Dedifferentiated amniotic fluid mesenchymal stem cell (primary cell): Measurements from ENCODE around the gene DLG2.
"Not testable (repeated sequence)": the region's sequence is repeated elsewhere in the genome, so short reads cannot be mapped to it uniquely, and the experiment has no call there.

Source experiments
- DNase-seq: peaks from one replicate; pipeline ENCODE4 v3.0.0-alpha.2; 2016; ENCODE audit errors: extremely low spot score

The DLG2 gene

DNA sequence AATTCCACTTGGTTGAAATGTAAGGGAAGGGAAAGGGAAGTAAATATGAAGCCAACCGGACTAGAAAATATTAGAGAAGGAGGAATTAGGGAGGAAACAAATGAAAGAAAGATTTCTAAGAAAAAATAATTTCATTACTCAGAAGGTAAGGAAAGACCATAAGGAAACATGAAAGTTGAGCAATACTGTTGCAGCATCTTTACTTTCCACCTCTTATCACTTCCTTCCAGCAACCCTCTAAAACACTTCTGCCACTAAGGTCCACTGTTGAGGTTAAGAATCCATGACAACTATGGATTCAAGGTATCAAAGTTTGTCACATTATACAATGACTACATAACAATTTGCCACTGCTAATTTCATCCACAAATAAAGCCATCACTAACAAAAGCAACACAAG lies 308.6 kb downstream of the DLG2 start:
- no peak for DNase-seq

DNA sequence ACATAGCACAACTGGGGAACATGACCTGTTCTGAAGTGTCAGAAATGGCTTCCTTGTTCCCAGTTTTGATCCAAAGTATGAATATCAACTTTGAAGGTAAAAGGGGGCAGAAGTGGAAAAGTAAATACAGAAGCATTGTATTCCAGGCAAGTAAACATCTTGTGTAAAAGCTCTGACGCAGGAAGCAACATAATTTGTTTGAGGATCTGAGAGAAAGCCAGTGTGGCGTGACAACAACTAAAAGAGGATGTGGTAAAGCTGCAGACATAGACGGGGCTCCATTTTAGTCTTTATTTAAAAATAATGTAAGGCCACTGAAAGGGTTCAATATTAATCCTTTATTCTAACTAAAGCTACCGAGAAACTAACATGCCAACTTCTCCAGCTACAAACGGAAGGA lies 310.2 kb downstream of the DLG2 start:
- DNase-seq = no peak

DNA sequence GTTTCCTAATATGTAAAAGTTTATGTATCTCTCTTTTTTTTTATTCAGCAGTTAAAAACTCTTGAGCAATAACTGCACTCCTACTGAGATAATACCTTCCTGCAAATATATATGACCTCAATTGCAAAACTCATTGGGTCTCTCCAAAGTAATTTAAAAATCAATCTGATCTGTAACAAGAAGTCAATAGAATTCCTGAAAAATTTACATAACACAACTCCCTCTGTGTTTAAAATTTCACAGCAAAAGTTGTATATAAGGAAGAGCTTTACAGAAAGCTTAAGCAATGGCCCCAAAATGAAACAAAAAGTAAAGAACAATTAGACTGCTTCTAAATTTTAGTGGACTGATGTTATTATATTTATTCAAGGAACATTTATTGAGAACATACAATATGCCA lies 313.4 kb downstream of the DLG2 start:
- no peak for DNase-seq

DNA sequence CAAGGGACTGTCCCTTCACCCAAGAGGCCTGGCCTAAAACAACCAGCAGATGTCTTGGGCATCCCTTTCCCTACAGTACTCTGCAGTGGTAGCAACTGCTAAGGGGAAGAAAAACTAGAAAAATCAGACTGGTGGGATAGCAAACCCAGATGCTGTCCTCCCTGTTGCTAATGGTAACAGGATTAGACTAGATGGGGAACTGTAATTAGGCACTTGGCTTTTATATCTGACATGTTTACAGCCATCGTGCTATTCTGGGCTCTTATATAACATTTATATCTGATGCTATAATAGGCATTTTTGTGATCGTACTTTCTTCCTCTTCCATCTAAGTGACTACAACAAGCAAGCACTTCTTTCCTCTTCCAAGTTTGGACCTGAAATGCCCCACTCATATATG lies 316.7 kb downstream of the DLG2 start:
- DNase-seq = no peak

DNA sequence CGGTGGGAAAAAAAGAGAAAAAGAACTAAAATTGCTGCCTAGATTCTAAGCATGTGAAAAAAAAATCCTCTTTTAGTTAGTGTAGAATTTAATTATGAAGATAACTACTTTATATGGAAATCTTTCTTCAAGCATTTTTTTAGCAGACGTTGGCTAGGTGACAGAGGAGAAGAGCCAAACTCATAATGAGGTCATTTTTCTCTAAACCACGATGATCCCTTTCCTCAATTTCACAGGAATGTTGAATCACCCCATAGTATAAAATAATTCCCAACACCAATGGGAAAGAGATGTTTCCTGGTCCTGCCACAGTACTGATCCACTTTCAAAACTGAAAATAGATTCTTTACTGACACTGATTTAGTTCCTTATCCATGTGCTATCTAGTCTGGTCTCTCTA lies 319.8 kb downstream of the DLG2 start:
- DNase-seq = no peak

DNA sequence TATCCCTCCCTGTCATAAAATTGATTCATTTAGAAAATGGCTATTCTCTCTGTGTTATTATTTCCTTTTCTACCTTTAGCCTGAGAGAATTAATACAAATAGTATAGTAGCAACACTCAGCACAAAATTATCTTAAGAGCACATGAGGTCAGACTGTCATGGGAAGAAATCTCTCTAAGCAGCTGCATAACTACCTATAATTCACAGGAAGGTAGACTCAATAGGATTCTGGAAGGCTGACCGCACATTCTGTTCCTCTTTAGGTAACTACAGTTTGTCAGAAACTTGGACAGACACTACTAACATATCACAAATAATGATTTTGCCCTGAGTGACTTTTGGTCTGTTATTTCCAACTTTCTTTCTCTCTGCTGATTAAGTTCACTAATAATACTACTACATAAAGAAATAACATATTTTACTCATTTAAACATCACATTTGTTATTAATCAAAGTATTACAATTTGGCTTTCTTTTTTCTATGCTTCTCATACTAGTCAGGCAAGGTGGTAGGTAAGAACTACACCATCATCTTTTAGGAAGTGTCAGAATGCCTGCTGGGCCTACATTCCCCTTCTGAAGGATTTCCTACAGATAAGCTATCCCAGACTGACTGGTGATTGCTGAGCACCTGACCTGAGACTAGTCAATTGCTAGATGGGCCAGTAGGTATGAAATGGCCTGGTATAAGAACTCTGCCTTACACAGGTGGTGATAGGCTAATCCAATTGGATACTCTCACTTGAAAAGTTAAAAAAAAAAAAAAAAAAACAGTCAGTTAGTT lies 325.1 kb downstream of the DLG2 start:
- DNase-seq = no peak

DNA sequence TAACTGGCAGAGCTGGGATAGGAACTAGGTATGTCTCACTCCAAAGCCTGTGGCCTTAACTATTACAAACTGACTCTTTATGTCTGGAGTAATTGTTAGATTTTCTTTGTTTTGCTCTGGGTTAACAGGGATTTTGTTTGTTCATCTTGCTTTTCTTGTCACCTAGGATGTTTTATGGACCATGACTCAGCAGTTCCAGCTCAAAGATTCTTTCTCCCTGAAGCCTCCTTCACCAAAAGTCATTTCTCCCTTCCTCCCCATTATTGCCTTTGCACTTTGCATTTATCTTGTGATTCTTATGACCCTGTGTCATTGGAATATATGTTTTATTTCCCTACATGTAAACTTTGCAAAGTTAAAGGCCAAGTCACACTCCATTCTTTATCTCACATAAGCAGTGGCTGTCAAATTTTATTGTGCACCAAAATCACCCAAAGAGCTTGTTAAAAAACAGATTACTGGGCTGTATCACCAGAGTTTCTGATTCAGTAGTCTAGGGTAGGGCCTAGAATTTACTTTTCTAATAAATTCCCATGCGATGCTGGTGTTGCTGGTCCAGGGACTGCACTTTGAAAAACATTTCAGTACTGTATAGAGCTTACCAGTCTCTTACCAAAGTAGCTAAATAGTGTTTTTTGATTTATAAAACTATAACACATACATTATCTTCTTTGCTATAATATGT lies 327.7 kb downstream of the DLG2 start:
- DNase-seq = no peak

DNA sequence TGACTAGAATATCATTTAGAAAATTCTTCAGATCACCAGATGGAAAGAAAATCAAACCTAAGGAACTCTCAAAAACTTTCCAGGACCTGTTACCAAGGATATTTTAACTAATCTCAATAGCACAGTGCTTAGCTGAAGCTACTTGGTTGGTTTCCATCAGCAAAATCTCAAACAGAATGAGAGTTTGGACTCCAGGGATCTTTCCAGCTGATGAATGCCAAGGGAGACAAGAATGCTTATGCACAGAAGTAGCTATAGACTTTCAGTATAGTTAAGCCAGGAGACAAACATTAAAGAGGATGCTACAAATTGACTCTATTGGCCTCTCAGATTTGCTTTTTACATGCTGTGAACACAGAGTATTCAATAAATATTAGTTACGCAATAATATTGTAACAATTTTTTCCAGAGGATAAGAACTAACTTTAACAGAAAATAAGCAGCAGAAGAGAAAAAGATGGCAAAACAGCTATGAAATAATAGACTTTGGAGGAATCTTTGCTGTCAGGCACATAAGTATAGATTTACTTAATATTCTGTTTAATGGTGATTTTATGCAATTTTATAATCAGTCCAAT lies 331.4 kb downstream of the DLG2 start:
- no peak for DNase-seq

DNA sequence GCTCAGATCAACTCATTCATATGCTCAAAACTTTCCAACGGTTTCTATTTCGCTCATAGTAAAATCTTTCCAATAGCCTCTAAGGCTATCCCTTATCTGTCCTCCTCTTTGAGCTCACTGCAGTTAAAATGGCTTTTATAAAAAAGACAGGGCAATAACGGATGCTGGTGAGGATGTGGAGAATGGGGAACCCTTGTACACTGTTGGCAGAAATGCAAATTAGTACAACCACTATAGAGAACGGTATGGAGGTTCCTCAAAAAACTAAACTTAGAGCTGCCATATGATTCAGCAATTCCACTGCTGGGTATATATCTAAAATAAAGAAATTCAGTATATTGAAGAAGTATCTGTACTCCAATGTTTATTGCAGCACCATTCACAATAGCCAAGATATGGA lies 345.6 kb downstream of the DLG2 start:
- DNase-seq = no peak

DNA sequence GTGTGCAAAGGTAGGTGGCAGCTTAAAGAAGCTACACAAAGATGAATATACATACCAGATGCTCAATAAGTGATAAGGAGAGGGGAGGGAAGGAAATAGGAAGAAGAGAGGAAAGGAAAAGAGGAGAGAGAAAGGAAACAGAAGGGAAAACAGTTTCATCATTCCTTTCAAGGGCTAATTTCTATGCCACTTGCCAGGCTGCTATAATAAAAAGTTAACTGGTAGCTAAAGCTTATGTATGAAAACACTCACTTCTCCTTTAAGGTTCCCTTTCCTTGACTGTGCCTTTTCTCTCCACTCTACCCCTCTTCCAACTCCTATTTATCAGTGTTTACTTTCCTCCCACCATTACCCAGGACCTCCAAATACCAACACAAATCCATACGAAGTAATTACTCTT lies 347.9 kb downstream of the DLG2 start:
- DNase-seq = no peak

DNA sequence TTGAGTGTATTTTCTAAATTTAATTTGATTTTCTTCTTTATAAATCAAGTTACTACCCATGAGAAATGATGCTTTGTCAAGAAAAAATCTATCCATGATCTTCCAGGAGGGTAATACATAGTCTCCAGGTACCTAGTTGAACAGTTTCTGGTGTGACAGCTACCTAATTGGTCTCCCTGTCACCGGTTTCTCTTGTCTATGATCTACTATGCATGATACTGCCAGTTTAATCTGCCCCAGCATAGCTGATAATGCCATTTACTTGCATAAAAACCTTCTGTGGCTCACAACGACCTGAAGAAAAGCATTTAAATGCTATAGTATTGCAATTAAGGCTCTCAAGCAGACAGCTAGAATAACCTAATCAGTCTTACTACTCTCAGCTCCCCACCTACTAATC lies 349.5 kb downstream of the DLG2 start:
- DNase-seq = no peak

DNA sequence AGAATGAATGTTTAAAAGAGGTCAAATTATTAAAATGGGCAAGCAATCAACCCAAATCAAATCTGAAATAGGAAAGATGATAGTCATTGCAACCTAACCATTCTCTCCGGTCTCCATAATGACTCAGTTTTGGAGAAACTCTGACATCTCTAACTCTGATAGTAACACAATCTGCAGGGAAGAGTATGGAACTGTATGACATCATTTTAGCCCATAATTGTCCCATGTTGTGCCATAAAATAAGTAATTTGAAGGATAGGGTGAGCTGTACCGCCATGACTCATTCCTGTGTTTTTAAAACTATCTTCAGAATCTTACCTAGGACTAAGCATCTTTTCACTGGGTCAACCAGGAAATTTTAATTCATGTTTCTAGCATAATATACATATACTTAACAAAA lies 350.8 kb downstream of the DLG2 start:
- no peak for DNase-seq

DNA sequence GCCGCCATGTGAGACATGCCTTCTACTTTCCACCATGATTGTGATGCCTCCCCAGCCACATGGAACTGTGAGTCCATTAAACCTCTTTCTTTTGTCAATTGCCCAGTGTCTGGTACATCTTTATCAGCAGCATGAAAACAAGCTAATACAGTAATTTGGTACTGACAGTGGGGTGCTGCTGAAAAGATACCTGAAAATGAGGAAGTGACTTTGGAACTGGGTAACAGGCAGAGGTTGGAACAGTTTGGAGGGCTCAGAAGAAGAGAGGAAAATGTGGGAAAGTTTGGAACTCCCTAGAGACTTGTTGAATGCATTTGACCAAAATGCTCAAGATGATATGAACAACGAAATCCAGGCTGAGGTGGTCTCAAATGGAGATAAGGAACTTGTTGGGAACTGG lies 356.8 kb downstream of the DLG2 start:
- DNase-seq = not testable (repeated sequence)

DNA sequence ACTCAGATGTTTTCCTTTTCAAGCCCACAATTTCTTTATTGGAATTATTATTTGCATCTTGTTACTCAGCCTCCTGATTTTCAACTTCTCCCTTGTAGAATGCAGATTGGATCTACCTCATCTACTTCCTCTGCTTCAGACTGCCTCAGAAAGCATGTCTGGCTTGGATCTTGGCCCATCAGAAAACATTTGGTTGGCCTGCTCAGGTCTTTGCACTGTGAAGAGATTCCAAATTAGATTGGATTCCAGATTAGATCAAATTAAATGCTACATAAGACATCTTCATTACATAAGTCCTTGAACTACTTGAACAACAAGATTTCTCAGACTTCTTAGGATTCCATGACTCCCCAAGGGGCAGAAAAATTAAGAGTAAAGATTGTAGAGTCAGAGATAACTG lies 358.0 kb downstream of the DLG2 start:
- DNase-seq = no peak

DNA sequence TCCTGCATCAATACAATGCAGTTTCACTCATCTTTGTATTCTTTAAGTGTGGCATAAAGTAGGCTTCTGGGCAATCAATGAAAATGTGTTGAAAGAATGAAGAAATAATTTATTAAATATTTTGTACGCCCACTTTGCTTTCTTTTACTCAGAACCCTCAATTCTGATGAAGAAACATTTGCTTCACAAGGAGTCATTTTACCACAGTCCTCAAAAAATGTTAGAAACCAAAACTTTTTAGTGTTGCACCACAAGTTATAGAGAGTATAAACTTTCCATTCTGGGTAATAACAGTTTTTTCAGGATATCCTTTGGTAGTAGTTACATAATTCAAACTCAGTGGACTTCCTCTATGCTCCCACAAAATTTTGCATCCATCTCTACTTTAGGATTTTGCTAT lies 360.5 kb downstream of the DLG2 start:
- DNase-seq = no peak

DNA sequence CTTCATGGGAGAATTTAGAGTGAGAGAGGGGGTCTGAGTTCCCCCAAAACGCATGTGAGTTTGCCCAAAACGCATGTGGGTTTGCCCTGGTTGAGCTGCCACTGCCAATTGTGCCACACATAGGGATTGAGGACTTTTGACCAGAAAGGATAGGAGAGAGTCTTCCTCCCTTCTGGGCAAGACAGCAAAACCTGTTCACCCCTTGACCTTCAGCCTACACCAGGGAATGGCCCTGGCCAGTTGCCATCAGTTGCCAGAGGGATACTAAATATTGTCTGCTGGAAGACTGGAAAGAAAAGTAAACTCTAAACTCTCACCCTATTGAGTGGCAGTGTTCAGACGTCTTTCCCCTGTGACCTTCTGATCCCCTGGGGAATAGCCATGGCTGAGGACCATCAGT lies 363.8 kb downstream of the DLG2 start:
- no peak for DNase-seq

DNA sequence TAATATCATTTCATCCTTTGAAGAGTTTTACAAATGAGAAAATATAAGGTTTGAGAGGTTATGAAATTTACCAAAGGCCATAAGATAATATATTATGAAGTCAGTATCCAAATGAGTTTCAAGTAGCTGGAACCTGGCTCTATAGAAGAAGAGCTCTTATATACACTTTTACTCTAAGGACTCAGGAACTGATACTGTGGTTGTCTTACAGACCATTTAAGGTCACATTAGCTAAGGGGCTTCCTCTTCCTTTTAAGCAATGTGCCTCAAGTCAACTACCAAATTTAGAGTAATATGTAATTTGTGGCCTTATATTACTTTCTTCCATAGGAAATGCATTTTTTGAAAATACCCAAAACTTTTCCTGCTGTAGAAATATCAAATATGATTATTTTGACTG lies 369.3 kb downstream of the DLG2 start:
- no peak for DNase-seq

DNA sequence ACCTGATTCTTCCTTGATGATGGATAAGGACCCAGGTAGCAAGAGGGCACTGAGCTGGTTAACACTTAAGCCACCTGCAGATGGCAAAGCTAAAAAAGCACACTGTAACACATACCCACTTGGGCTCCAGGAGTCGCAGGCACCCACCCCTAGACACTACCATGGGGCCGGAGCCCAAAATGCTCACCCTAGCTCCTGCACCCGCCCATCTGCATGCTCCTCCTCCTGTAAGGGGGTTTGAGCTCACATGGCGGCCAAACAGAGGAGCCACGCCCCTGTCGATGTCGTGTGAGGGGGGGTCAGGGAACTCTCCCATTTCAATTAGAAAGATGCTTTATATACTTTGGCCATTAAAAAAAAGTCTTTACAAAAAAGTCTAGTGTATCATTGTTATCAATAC lies 370.7 kb downstream of the DLG2 start:
- no peak for DNase-seq

DNA sequence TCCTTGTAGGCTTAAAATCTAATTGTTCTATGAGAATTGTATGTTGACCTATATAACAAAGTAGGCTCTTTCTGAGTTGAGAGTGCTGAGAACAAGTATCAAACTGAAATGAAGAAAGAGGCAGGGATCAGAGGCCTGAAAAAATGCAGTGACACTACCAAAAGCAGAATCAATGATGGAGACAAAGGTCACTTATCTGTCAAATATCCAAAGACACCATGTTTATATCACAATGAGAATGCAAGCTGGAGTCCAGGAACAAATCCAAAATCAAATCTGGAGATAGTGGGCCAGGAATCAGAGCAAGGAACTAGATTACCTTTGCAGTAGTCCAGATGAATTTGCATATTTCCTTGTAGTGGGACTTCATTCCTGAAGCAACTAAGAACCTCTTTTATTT lies 377.7 kb downstream of the DLG2 start:
- no peak for DNase-seq

DNA sequence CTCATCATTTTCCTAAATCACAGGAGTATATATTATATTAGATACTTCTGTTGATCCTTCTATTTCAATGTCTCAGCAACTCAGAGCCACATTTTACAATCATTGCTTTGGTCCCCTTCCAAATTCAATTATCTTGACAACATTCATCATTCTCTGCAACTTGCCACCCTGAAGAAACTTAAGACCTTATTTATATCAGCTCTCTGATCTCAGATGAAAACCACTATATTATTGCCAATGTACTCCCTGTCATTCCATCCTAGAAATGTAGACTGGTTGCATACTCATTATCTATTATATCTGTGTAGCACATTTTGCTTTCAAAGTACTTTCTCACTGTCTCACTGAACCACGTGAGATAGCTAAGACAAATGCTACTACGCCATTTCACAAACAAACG lies 379.3 kb downstream of the DLG2 start:
- DNase-seq = no peak

DNA sequence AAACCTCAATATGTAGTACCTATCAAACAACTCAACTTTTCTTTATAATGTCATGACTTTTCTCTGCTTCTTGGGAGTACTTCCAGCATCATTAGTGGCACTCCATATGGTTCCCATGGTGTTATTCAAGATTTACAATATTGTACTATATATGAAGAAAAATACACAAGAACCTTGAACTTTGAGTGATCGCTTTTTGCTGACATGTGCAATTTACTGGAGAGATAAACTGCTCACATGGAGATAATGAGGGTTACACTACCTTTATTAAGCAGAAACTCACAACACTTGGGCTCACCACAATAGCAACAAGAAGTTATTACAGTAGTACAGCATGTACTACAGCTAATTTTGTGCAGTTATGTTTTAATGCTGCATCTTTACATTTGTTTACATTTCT lies 388.2 kb downstream of the DLG2 start:
- no peak for DNase-seq

DNA sequence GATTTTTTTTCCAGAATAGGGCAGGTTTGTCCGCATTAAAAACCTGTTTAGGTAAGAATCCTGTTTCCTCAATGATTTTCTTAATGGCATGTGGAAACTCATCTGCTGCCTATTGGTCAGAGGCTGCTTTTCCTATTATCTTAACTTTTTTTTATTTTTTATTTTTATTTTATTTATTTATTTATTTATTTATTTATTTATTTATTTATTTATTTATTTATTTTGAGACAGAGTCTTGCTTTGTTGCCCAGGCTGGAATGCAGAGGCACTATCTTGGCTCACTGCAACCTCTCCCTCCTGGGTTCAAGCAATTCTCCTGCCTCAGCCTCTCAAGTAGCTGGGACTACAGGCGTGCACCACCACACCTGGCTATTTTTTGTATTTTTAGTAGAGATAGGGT lies 389.1 kb downstream of the DLG2 start:
- not testable (repeated sequence) for DNase-seq

DNA sequence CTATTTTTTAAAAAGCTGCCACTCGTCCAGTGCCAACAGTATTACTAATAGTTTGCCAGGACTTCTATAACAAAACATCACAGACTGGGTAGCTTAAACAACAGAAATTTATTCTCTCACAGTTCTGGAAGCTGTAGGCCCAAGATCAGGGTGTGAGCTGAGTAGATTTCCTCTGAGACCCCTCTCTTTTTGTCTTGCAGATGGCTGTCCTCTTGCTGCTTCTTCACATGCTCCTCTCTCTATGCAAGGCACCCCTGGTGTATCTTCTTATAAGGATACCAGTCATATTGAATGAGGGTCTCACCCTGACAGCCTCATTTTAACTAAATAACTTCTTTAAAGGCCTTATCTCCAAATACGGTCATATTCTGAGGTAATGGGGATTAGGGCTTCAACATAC lies 390.9 kb downstream of the DLG2 start:
- DNase-seq = no peak
